Measurements from ENCODE around the gene TDP1. TPM values are rescaled to one million over a fixed set of nuclear protein-coding genes. Genes with fewer than 3 reads are reported as not detected.

TDP1 gene
- total and polyA plus RNA-seq, 4 donors, result 2.1 to 23.6 (median 8.5) TPM

DNA sequence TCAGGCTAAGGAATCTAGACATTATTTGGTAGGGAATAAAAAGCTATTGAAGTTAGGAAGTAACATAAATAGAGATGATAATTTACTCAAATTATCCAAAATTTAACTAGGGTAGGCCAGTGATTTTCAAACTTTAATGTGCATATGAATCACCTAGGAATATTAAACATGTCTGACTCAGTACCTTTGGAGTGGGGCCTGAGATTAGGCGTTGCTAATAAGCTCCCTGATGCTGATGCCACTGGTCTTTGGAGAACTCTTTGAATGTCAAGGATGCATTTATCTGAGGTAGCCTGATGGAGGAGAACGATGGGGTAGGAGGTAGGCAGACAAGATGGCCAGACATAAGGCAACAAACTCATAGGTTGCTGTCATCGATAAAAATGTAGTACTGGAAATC lies 34.4 kb upstream of the TDP1 start:
- Histone ChIP-seq H3K27ac (ENCODE audit: low read depth in 1 of 2, low read length in 1 of 2) (no peak overlapping the region), H3K4me1 (ENCODE audit: control insufficient read depth in 5 of 5, insufficient read depth in 5 of 5, low read length in 5 of 5) (peaks cover 0 to under 1% (median 0%) of the 10 kb centered on the region in 5 donors), H3K4me3 (no peak overlapping the region), H3K27me3 (ENCODE audit: control insufficient read depth in 3 of 3, insufficient read depth in 3 of 3, low read length in 2 of 3) (no peaks in the 10 kb centered on the region), H3K36me3 (ENCODE audit: control insufficient read depth in 4 of 4, insufficient read depth in 4 of 4, low read length in 4 of 4) (peaks cover 0 to 5% (median 3%) of the 10 kb centered on the region in 4 donors), H3K9me3 (ENCODE audit: control insufficient read depth in 4 of 4, insufficient read depth in 3 of 4, low read length in 3 of 4) (no peaks in the 10 kb centered on the region), H3K9ac (ENCODE audit: insufficient read depth in 1 of 2, low read length in 2 of 2) (no peak overlapping the region)
- no peak for DNase-seq
- ATAC-seq (ENCODE audit: insufficient read depth, low FRiP score), result no peak
- TF ChIP-seq, protein P1, sequence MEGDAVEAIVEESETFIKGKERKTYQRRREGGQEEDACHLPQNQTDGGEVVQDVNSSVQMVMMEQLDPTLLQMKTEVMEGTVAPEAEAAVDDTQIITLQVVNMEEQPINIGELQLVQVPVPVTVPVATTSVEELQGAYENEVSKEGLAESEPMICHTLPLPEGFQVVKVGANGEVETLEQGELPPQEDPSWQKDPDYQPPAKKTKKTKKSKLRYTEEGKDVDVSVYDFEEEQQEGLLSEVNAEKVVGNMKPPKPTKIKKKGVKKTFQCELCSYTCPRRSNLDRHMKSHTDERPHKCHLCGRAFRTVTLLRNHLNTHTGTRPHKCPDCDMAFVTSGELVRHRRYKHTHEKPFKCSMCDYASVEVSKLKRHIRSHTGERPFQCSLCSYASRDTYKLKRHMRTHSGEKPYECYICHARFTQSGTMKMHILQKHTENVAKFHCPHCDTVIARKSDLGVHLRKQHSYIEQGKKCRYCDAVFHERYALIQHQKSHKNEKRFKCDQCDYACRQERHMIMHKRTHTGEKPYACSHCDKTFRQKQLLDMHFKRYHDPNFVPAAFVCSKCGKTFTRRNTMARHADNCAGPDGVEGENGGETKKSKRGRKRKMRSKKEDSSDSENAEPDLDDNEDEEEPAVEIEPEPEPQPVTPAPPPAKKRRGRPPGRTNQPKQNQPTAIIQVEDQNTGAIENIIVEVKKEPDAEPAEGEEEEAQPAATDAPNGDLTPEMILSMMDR (IDR thresholded peaks at IDR 0.05; ENCODE audit: control extremely low read depth, extremely low read depth), result no peak
- WGBS, 2 donors, result 93 to 95% methylated on average over 3 of the region's 3 CpGs

DNA sequence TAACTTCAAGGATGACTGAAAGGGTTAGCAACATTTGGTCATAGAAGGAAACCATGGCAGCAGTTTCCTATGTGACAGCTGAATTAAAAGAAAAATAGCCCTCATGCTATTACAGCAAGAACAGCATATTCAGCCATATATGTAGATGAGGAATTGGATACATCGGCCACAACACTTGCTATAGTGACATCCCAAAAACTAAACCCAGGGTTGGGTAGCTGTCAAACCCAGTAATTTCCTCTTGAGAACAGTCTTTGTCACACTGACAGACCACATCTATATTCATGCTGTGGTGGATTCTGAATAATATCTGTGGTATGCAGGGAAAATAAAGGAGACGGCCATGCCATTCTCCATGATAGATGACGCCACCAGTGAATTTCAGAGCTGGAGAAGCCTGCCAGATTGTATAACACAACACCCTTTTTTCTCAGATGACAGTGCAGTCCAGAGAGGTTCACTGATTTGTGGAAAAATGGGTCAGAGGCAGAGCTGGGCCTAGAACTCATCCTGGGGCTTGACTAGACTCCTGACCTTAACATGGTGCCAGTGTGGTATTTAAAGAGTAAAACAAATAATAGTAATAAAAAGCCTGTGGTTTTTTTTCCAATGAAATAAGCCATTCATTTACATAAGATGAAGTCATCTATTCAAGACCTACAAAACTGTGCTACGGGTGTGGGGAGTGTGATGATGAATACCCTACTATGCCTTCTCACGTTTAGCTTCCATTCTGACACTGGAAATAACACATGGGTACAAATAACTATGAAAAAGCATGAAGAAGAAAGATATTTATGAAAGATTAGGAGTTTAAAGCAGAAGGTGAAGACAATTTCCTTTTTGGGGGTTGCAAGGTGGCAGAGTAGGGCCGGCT lies 33.5 kb upstream of the TDP1 start:
- 93 to 98% methylated on average over 6 of the region's 6 CpGs for WGBS, 2 donors
- no peak overlapping the region for H3K27ac ChIP-seq (ENCODE audit: low read depth in 1 of 2, low read length in 1 of 2)
- no peaks in the 10 kb centered on the region for H3K9me3 ChIP-seq (ENCODE audit: control insufficient read depth in 4 of 4, insufficient read depth in 3 of 4, low read length in 3 of 4)
- H3K4me3 ChIP-seq, result no peak overlapping the region
- no peaks in the 10 kb centered on the region for H3K4me1 ChIP-seq (ENCODE audit: control insufficient read depth in 5 of 5, insufficient read depth in 5 of 5, low read length in 5 of 5)
- H3K27me3 ChIP-seq (ENCODE audit: control insufficient read depth in 3 of 3, insufficient read depth in 3 of 3, low read length in 2 of 3), result no peaks in the 10 kb centered on the region
- H3K9ac ChIP-seq (ENCODE audit: insufficient read depth in 1 of 2, low read length in 2 of 2), result no peak overlapping the region
- H3K36me3 ChIP-seq (ENCODE audit: control insufficient read depth in 4 of 4, insufficient read depth in 4 of 4, low read length in 4 of 4), result peaks cover 0 to 5% (median 3%) of the 10 kb centered on the region in 4 donors
- no peak for ATAC-seq (ENCODE audit: insufficient read depth, low FRiP score)
- DNase-seq, result no peak
- TF ChIP-seq, protein P1 (IDR thresholded peaks at IDR 0.05; ENCODE audit: control extremely low read depth, extremely low read depth), result no peak

DNA sequence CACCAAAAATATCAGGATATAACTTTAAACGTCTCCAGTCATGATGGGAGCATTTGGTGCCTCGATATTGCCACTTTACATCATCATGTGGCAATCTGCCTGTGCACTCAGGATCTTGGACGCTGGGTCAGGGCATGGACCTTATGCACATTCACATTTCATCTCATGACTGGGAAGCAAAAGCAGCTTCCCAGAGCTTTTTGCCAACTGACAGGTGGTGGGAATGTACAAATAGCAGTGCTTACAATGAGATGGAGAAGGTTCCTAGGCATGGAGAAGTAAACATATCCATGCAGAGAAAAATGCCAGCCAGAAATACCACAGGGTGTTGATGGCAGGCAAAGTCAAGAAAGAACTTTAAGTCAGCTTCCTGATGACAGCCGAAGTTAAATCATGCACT lies 31.5 kb upstream of the TDP1 start:
- 75 to 80% methylated on average over 4 of the region's 4 CpGs for WGBS, 2 donors
- no peak overlapping the region for H3K27ac ChIP-seq (ENCODE audit: low read depth in 1 of 2, low read length in 1 of 2)
- H3K9ac ChIP-seq (ENCODE audit: insufficient read depth in 1 of 2, low read length in 2 of 2), result no peak overlapping the region

More for the DNA sequence above, 31.5 kb upstream of the TDP1 start:
- DNase-seq, result no peak
- Histone ChIP-seq H3K27me3 (ENCODE audit: control insufficient read depth in 3 of 3, insufficient read depth in 3 of 3, low read length in 2 of 3) (no peaks in the 10 kb centered on the region), H3K4me1 (ENCODE audit: control insufficient read depth in 5 of 5, insufficient read depth in 5 of 5, low read length in 5 of 5) (no peaks in the 10 kb centered on the region), H3K36me3 (ENCODE audit: control insufficient read depth in 4 of 4, insufficient read depth in 4 of 4, low read length in 4 of 4) (peaks cover 0 to 5% (median 2%) of the 10 kb centered on the region in 4 donors), H3K4me3 (no peak overlapping the region), H3K9me3 (ENCODE audit: control insufficient read depth in 4 of 4, insufficient read depth in 3 of 4, low read length in 3 of 4) (no peaks in the 10 kb centered on the region)
- ATAC-seq (ENCODE audit: insufficient read depth, low FRiP score), result no peak
- TF ChIP-seq, protein P1 (IDR thresholded peaks at IDR 0.05; ENCODE audit: control extremely low read depth, extremely low read depth), result no peak

Data from lung (tissue), 12 donors.